HL-60 (cell line): ENCODE results near the gene PCDHGA7.

Experiments
- DNase-seq, 2 experiments: peaks; one replicate each; pipeline ENCODE4 v3.0.0-alpha.2; 2010 to 2020; ENCODE audit warnings: low read depth in 1 of 2, low spot score in 1 of 2
- H3K27ac ChIP-seq: fragments of 250-450 bp; sonication (Bioruptor Pico); replicated peaks from 2 replicates; pipeline ENCODE4 v1.5.1; 2020; ENCODE audit warnings: mild to moderate bottlenecking, moderate library complexity
- H3K27me3 ChIP-seq: fragments of 250-450 bp; sonication (Bioruptor Pico); 2 replicates; pipeline ENCODE4 v1.5.1; 2021; ENCODE audit warnings: mild to moderate bottlenecking, moderate library complexity; ENCODE audit not compliant: insufficient read depth, poor library complexity, severe bottlenecking
- H3K4me3 ChIP-seq: replicated peaks from 2 replicates; pipeline ENCODE4 v1.5.1; 2011; ENCODE audit warnings: mild to moderate bottlenecking, control low read depth, low read length; ENCODE audit not compliant: insufficient read depth
- CTCF ChIP-seq: IDR thresholded peaks from one replicate; pipeline ENCODE4 v1.5.1; 2011; ENCODE audit warnings: low read length, control low read depth, inconsistent platforms; ENCODE audit not compliant: insufficient read depth
- GABPA ChIP-seq: IDR thresholded peaks from 2 replicates; pipeline ENCODE4 v1.6.1; 2012; ENCODE audit warnings: low read depth
- POLR2AphosphoS5 ChIP-seq: IDR thresholded peaks from 2 replicates; pipeline ENCODE4 v1.6.1; 2012; ENCODE audit warnings: low read depth
- REST ChIP-seq: IDR thresholded peaks from 2 replicates; pipeline ENCODE4 v1.6.1; 2012; ENCODE audit warnings: low read depth; ENCODE audit not compliant: insufficient replicate concordance
- SPI1 ChIP-seq: IDR thresholded peaks from 2 replicates; pipeline ENCODE4 v1.6.1; 2012; ENCODE audit warnings: low read depth, mild to moderate bottlenecking, borderline replicate concordance

The PCDHGA7 gene

GRCh38 chr5:141349917-141350619 is 32.5 kb upstream of the PCDHGA7 start, which contains the start of gene PCDHGB1:
Gene PCDHGB1 (plus strand): TSS chr5:141350099. CDS start chr5:141350261, 162 bp downstream.
- H3K27me3 ChIP-seq, result no peaks in the 10 kb centered on the region
- H3K4me3 ChIP-seq, result no peak within 1 kb of the TSS
- DNase-seq, result peak in 1 of 2 experiments; percentile 46
- TF ChIP-seq POLR2AphosphoS5, result no peak
- peak; percentile 32 for TF ChIP-seq CTCF
- H3K27ac ChIP-seq, result no peak within 1 kb of the TSS

DNA sequence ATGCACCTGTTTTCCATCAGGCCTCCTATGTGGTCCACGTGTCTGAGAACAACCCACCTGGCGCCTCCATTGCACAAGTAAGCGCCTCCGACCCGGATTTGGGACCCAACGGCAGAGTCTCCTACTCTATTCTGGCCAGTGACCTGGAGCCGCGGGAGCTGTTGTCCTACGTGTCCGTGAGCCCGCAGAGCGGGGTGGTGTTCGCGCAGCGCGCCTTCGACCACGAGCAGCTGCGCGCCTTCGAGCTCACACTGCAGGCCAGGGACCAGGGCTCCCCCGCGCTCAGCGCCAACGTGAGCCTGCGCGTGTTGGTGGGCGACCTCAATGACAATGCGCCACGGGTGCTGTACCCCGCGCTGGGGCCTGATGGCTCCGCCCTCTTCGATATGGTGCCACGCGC is 31.0 kb upstream of the PCDHGA7 start:
- no peaks in the 10 kb centered on the region for H3K27me3 ChIP-seq
- no peak overlapping the region for H3K4me3 ChIP-seq
- no peak for DNase-seq
- TF ChIP-seq REST (no peak), POLR2AphosphoS5 (no peak), SPI1 (no peak), CTCF (no peak), GABPA (no peak)
- H3K27ac ChIP-seq, result no peak overlapping the region

DNA sequence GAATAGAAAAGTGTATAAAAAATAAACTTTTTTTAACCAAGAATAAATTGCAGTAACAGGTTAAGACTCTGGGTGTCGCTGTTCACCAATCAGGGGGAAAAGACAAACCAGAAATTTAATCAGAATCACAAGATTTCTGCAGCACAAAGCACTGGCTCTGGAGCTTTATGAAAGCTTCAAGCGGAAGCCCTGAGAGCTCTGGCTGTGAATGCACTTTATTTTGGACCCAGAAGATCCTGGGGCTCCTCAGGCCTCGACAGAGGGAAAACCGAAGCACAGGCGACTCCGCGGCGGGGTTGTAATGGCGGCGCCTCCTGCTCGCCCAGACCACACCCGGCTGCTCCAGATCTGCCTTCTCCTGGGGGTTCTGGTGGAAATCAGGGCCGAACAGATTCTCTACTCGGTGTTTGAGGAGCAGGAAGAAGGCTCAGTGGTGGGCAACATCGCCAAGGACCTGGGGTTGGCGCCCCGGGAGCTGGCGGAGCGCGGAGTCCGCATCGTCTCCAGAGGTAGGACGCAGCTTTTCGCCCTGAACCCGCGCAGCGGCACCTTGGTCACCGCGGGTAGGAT is 27.6 kb upstream of the PCDHGA7 start, which contains the start of gene PCDHGA4:
PCDHGA4 (plus strand) TSS at position 122 of the 570 bp plus-strand sequence; CDS start at position 209, 87 bp downstream.
- no peak for DNase-seq
- no peak for TF ChIP-seq POLR2AphosphoS5
- TF ChIP-seq GABPA, result no peak
- TF ChIP-seq CTCF, result no peak
- no peak for TF ChIP-seq REST
- no peak for TF ChIP-seq SPI1
- Histone ChIP-seq H3K27ac (no peak within 1 kb of the TSS), H3K4me3 (no peak within 1 kb of the TSS), H3K27me3 (no peaks in the 10 kb centered on the region)
